ENCODE measurements around the gene PPM1F.

Gene PPM1F

DNA sequence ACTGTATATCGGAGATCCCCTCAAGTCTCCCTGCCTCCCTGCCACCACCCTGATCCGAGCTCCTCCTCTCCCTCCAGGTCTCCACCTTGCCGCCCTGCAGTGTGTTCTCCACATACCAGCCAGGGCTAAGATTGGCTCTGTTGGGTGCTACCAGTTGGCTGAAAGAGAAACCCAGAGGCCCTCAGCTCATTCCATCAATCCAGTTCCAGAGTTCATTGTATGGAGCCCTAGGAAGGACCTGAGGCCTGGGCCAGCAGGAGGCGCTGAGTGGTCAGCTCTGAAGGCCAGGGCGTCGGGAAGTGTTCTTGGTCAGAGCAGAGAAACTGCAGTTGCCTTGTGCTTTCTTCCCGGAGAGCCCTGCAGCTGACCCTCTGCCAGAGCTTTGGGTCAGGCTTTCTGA lies 32.1 kb upstream of the PPM1F start:
- no peaks in the 10 kb centered on the region for H3K27me3 Mint-ChIP-seq
- H3K36me3 Mint-ChIP-seq = peaks cover 0 to 5% of the 10 kb centered on the region in 2 donors
- no peak for ATAC-seq (replicated peaks)
- no peak for DNase-seq
- H3K9me3 Mint-ChIP-seq = no peaks in the 10 kb centered on the region
- H3K27ac Mint-ChIP-seq = peak overlapping the region; percentile 34
- H3K4me3 Mint-ChIP-seq = no peak overlapping the region
- peaks cover 11 to 33% of the 10 kb centered on the region in 2 donors for H3K4me1 Mint-ChIP-seq

DNA sequence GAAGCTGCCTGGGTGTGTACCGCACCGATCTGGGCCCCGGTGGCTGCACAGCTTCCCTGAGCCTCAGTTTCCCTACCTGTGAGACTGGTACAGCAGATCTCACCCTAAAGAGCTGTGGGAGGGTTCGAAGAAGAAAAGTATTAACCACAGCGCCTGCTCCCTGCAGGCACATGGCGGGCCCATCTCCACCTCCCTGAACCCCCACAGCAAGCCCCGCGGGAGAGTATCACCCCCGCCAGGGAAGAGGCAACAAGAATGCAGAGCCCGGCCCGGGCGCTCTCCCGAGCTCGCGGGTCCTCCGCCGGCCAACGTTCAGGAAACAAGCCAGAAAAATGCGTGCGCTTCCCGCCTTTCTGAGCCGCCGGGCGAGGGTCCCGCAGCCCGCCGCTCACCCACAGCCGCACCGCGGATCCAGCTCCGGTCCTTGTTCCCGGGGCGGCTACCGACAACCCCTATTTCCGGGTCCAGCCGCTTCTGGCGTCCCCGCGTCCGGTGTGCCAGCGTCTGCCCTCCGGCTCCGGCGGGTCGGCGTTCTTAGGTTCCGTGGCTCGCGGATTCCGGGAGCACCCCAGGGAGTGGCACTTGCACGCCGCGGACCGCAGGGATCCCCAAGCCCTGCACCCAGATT lies 29.8 kb upstream of the PPM1F start, which contains the start of gene TOP3B:
TOP3B (minus strand) TSS at position 450 of the 628 bp plus-strand sequence. CDS start 7,078 bp downstream, outside the sequence.
- peaks cover 28 to 43% of the 10 kb centered on the region in 2 donors for H3K4me1 Mint-ChIP-seq

DNA sequence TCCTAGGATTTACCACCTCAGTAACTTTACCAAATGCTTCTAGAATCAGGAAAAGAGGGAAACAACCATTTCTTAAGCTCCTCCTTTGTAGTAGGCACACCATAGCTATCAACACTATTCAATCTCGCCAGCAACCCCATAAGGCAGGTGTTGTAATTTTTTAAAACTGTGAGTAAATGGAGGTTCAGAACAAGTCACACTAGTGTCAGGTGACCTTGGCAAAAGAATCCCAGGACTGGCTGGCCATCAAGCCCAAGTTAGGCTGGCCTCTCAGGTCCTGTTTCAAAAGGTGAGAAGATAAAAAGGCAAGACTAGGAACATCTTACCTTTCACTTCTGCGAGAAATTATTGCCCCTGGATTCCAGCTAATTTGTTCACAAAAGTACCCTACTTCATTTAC lies 29.2 kb upstream of the PPM1F start:
- ATAC-seq (replicated peaks) (no peak), DNase-seq (no peak)
- H3K27me3 Mint-ChIP-seq = no peaks in the 10 kb centered on the region
- H3K4me3 Mint-ChIP-seq = peak overlapping the region; percentile 88 to 96
- no peaks in the 10 kb centered on the region for H3K9me3 Mint-ChIP-seq
- peaks cover 28 to 47% of the 10 kb centered on the region in 2 donors for H3K4me1 Mint-ChIP-seq
- peaks cover 12 to 21% of the 10 kb centered on the region in 2 donors for H3K36me3 Mint-ChIP-seq
- H3K27ac Mint-ChIP-seq = peak overlapping the region; percentile 94

More for the DNA sequence above, 29.8 kb upstream of the PPM1F start, which contains the start of gene TOP3B:
- peak within 1 kb of the TSS; percentile 88 to 96 for H3K4me3 Mint-ChIP-seq
- ATAC-seq (replicated peaks) (peak; percentile 93 to 94), DNase-seq (peak; percentile 72)
- H3K27me3 Mint-ChIP-seq = no peaks in the 10 kb centered on the region
- peak within 1 kb of the TSS; percentile 94 for H3K27ac Mint-ChIP-seq
- H3K9me3 Mint-ChIP-seq = no peaks in the 10 kb centered on the region
- H3K36me3 Mint-ChIP-seq = peaks cover 12 to 20% of the 10 kb centered on the region in 2 donors

DNA sequence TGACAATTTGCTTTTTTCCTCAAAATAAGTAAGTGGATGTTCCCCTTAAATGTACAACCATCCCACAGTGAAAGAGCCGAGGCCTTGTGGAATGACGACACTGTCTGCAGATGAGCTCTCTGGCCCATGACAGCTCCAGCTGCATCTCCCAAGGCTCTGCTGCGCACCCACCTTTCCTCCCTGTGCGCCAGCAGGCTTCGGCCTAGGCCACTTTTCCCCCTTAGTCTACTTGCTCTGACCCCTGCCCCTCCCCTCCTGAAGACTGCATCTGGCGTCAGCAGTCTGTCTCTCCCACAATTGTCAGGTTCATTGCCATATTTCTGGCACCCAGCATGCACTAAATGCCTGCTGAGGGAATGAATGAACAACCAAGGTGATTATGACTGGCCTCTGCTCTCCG lies 27.9 kb upstream of the PPM1F start:
- H3K4me1 Mint-ChIP-seq = peaks cover 33 to 55% of the 10 kb centered on the region in 2 donors
- peak overlapping the region; percentile 68 for H3K27ac Mint-ChIP-seq
- no peaks in the 10 kb centered on the region for H3K9me3 Mint-ChIP-seq
- peak overlapping the region in 1 of 2 donors; percentile 19 for H3K4me3 Mint-ChIP-seq
- ATAC-seq (replicated peaks) (no peak), DNase-seq (no peak)
- no peaks in the 10 kb centered on the region for H3K27me3 Mint-ChIP-seq
- H3K36me3 Mint-ChIP-seq = peaks cover 17 to 29% of the 10 kb centered on the region in 2 donors

DNA sequence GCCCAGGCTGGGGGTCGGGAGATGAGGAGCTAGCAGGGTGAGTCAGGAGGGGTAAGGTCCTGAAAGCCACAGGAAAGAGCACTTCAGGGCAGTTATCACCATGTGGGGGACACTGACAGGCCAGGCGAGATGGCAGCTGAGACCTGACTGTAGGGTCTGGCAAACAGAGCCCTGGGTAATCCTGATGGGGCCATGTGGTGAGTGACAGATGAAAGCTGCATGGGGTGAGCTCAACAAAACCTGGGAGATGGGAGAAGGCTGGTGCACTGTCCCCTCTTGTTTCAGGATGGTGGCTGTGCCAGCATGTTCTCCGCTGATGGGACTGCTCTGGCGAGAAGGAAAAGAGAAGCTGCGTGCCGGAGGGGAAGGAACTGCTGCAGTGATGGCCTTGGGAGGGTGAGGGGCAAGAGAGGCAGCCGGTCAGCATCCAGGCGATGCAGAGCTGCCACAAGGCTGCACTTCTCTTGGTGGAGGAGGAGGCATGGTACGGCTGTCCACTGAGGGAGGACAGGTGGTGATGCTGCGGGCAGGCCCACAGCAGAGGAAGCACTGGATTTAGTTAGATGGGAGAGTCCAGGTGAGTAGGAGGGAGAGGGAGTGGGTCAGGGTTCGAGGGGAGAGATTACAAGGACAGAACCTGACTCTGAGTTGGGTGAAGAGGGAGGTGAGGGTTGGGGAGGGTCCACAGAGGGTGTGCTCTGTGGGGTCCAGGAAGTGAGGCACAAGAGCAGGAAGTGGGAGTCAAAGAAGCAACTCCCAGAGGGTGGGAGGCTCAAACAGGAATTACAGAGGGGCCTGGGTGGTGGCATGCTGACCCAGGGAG lies 26.1 kb upstream of the PPM1F start:
- H3K36me3 Mint-ChIP-seq = peaks cover 32 to 45% of the 10 kb centered on the region in 2 donors
- no peak for ATAC-seq (replicated peaks)
- peaks cover 34 to 54% of the 10 kb centered on the region in 2 donors for H3K4me1 Mint-ChIP-seq
- H3K27me3 Mint-ChIP-seq = no peaks in the 10 kb centered on the region
- H3K4me3 Mint-ChIP-seq = no peak overlapping the region
- H3K27ac Mint-ChIP-seq = no peak overlapping the region
- DNase-seq = no peak
- H3K9me3 Mint-ChIP-seq = no peaks in the 10 kb centered on the region

DNA sequence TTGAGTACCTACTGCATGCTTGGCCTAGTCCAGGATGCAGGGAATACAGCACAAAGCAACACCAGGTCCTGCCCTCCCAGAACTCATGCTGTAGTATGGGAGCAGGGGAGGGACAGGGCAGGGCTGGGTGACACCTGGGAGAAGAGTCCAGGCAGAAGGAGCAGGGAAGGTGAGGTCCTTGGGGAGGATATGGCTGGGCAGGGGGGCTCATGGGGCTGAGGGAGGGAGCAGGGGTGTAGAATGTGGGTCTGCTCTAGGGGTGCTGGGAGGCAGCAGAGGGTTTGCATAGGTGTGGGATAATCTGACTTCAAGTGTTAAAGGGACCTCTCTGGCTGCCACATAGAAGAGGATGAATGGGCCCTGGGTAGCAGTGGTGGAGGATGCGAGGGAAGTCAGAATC lies 25.2 kb upstream of the PPM1F start:
- H3K4me3 Mint-ChIP-seq = no peak overlapping the region
- no peak for DNase-seq
- H3K36me3 Mint-ChIP-seq = peaks cover 37 to 48% of the 10 kb centered on the region in 2 donors
- ATAC-seq (replicated peaks) = no peak
- no peaks in the 10 kb centered on the region for H3K27me3 Mint-ChIP-seq
- peaks cover 34 to 54% of the 10 kb centered on the region in 2 donors for H3K4me1 Mint-ChIP-seq
- H3K9me3 Mint-ChIP-seq = no peaks in the 10 kb centered on the region
- peak overlapping the region; percentile 67 for H3K27ac Mint-ChIP-seq

DNA sequence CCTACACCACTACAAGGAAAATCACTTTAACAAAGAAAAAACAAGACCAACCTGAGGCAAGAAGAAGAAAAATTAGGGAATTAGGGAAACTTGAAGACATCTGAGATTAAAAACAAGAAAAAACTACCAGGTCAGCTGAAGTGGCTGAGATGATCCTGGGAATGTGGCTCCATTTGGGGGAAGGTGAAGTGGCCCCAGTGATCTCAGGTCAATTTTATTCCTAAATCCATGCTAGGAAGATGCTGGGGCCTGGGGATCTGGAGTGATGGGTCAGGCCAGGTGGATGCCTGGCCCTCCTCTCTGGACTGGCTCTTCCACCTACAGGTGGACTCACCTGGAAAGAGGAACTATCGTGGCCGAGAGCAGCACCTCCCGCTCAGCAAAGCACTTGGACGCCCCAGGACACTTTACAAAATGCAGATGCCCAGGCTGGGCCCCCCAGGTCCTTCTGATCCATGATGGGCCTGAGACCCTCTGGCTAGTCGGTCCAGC lies 23.3 kb upstream of the PPM1F start:
- H3K27me3 Mint-ChIP-seq = no peaks in the 10 kb centered on the region

DNA sequence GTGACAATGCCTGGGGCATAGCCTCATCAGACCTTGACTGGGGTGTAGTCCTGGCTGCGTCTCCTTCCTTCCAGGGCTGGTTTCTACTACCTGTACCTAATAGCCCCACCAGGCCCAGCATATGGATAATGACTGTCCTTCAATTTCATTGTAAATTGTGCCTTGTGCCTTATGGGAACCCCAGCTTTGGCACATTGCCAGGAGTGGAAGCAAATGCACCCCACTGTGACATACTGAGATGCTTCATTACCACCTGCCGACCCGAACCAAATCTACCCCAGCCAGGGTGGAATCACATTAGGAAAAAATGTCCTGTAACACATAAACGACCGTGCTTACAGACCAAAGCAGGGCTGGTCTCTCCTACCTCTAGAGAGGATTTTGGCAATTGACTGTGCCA lies 22.6 kb upstream of the PPM1F start:
- Mint-ChIP-seq H3K27ac (no peak overlapping the region), H3K4me3 (no peak overlapping the region), H3K4me1 (peaks cover 25 to 38% of the 10 kb centered on the region in 2 donors), H3K36me3 (peaks cover 46 to 66% of the 10 kb centered on the region in 2 donors), H3K27me3 (no peaks in the 10 kb centered on the region), H3K9me3 (no peaks in the 10 kb centered on the region)
- ATAC-seq (replicated peaks) (no peak), DNase-seq (no peak)

More for the DNA sequence above, 23.3 kb upstream of the PPM1F start:
- ATAC-seq (replicated peaks) (no peak), DNase-seq (no peak)
- no peaks in the 10 kb centered on the region for H3K9me3 Mint-ChIP-seq
- H3K4me1 Mint-ChIP-seq = peaks cover 30 to 45% of the 10 kb centered on the region in 2 donors
- no peak overlapping the region for H3K4me3 Mint-ChIP-seq
- H3K27ac Mint-ChIP-seq = no peak overlapping the region
- peaks cover 45 to 60% of the 10 kb centered on the region in 2 donors for H3K36me3 Mint-ChIP-seq

DNA sequence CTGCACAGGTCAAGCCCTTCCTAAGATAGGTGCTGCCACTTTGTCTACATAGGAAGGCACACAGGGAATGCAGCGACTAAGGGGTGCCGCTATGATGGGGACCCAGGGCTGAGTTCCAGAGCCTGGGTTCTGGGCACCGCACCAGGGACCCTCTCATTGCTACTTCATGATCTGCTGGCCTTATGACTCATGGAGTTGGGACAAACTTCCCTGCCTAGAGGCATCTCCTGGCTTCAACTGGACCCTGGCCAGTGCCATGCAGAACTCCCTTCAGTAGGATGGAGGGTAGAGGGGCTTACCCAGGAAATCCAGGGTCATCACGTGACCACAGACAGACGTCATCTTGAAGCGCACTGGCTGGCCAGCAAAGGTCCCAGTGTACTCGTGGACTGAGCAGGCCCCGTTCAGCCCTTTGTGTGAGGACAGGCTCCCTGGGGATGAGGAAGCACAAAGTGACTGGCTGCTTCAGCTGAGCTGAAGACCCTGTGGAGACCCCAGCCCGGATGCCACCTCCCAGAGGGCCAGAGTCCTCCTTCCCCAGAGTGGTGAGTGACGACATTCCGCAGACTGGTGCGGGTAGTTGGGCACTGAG lies 21.5 kb upstream of the PPM1F start:
- H3K9me3 Mint-ChIP-seq = no peaks in the 10 kb centered on the region
- ATAC-seq (replicated peaks) = no peak
- H3K27me3 Mint-ChIP-seq = no peaks in the 10 kb centered on the region
- H3K4me1 Mint-ChIP-seq = peaks cover 21 to 27% of the 10 kb centered on the region in 2 donors
- H3K36me3 Mint-ChIP-seq = peaks cover 47 to 66% of the 10 kb centered on the region in 2 donors
- H3K4me3 Mint-ChIP-seq = no peak overlapping the region
- no peak for DNase-seq
- H3K27ac Mint-ChIP-seq = no peak overlapping the region

DNA sequence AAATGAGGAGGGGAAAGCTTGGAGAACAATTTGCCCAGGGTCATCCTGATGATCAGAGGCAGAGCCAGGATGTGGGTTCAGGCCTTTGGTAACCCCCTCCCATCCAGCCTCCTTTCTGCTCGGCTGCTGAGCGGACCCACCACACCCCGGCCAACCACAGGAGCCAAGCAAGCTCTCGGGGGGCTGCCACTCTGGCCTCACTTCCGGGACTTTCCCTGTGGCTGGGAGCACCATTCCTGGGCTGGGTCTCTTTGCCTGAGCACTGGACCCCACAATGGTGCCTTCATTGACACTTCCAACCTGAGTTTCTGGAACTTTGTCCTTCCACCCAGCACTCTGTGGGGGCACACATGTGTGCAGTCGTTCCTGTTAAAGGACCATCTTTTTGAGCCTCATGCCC lies 20.2 kb upstream of the PPM1F start:
- H3K27me3 Mint-ChIP-seq = no peaks in the 10 kb centered on the region
- DNase-seq (no peak), ATAC-seq (replicated peaks) (no peak)
- no peak overlapping the region for H3K4me3 Mint-ChIP-seq
- peaks cover 8 to 24% of the 10 kb centered on the region in 2 donors for H3K4me1 Mint-ChIP-seq
- no peaks in the 10 kb centered on the region for H3K9me3 Mint-ChIP-seq
- H3K27ac Mint-ChIP-seq = peak overlapping the region; percentile 20
- H3K36me3 Mint-ChIP-seq = peaks cover 49 to 63% of the 10 kb centered on the region in 2 donors

DNA sequence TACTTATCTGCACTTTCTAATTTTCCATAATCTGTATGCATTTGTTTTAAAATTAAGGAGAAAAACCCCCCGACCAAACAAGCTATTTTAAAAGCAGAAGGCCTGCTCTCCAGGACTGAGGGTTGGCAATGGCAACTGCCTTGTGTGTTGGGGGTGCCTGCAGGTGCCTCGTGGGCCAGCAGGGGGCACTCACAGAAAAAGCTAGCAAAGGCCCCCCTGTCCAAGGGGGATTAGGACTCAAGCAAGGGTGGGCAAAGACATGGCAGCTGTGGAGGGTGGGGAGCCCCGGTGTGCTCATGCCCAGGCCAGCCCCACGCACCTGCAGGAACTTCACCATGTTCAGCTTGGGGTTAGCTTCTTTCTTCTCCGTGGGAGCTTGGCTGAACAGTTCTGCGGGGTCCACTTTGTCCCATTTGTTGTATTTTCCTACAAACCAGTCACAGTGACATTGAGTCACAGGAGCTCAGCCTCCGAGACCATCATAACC lies 19.7 kb upstream of the PPM1F start:
- Mint-ChIP-seq H3K27ac (peak overlapping the region; percentile 20), H3K9me3 (no peaks in the 10 kb centered on the region), H3K27me3 (no peaks in the 10 kb centered on the region), H3K4me1 (peaks cover 6 to 24% of the 10 kb centered on the region in 2 donors), H3K4me3 (no peak overlapping the region), H3K36me3 (peaks cover 49 to 61% of the 10 kb centered on the region in 2 donors)
- DNase-seq (peak; percentile 37), ATAC-seq (replicated peaks) (peak; percentile 79 to 81)

DNA sequence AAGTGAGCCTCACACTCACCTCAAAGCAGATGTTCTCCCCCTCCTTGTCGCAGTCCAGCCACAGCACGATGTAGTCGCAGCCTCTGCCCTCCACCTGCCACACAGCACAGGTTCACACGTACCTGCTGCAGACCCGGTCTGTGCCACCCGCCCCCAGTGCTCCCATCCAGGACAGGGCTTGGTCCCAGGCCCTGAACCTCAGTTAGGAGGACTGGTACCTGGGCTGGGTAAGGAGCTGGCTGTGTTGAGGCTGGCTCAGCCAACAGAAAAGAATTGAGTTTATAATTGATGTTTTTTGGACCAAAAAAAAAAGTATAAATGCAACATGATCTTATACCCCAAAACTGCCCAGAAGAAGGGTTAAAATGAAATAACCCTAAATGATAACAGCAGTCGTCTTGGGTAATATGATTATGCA lies 19.2 kb upstream of the PPM1F start:
- no peaks in the 10 kb centered on the region for H3K9me3 Mint-ChIP-seq
- H3K4me1 Mint-ChIP-seq = peaks cover 6 to 20% of the 10 kb centered on the region in 2 donors
- ATAC-seq (replicated peaks) (no peak), DNase-seq (no peak)
- H3K4me3 Mint-ChIP-seq = no peak overlapping the region
- H3K36me3 Mint-ChIP-seq = peaks cover 52 to 66% of the 10 kb centered on the region in 2 donors
- no peak overlapping the region for H3K27ac Mint-ChIP-seq
- H3K27me3 Mint-ChIP-seq = no peaks in the 10 kb centered on the region

DNA sequence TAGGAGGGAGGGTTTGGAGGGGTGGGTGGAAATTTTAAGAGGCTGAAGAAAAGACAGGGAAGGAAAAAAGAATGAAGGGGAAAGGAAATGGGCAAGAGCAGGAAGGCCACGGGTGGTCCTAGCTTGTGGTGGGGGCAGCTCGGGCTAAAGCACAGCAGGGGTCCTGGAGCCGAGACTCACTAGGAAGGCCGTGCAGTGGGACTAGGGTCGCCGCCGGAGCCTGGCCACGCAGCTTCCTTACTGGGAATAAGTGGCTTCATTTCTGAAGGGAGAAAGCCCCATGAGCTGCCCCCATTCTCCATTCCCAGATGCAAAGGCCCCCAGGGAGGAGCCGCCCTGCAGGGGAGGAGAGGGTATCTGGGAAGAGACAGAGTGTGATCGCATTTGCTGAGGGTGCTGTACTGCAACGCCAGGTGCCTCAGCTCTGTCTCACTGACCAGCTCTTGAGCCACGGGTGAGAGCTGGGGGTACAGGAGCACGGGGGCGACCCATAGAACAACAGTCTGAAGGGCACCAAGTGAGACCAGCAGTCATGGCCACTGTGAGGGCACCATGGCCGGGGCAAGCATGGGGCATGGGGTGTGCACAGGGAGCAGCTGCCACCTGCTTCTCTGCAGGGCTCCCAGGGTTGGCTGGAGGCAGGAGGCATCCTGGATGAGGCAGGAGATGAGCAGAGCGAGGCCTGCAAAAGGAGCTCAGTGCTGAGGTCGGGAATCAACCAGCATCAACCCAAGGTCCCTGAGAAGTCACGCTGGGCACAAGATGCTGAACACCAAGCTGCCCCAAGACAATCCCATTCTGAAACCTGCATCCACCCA lies 18.4 kb upstream of the PPM1F start:
- DNase-seq (no peak), ATAC-seq (replicated peaks) (no peak)
- H3K9me3 Mint-ChIP-seq = no peaks in the 10 kb centered on the region
- peak overlapping the region; percentile 25 for H3K27ac Mint-ChIP-seq
- H3K4me3 Mint-ChIP-seq = no peak overlapping the region
- peaks cover 57 to 66% of the 10 kb centered on the region in 2 donors for H3K36me3 Mint-ChIP-seq
- H3K4me1 Mint-ChIP-seq = peaks cover 3 to 12% of the 10 kb centered on the region in 2 donors
- H3K27me3 Mint-ChIP-seq = no peaks in the 10 kb centered on the region
